Measurements from ENCODE around the gene GJD2.

GJD2 gene

GRCh38 chr15:34754674-34755418, at the start of gene GJD2:
TSS of gene GJD2 (minus strand) at chr15:34754998. CDS start at chr15:34754488, 510 bp downstream.
- DNase-seq (ENCODE audit: extremely low spot score, insufficient read length, low read depth), result no peak

GRCh38 chr15:34804113-34804512, 49.3 kb upstream of the GJD2 start:
- FAIRE-seq, result no peak
- DNase-seq (ENCODE audit: extremely low spot score, insufficient read length, low read depth), result no peak

More at GRCh38 chr15:34754674-34755418, at the start of gene GJD2:
- FAIRE-seq, result no peak

- no peak for DNase-seq (ENCODE audit: extremely low spot score, insufficient read length, low read depth)
- FAIRE-seq, result no peak
Observed at GRCh38 chr15:34802803-34803750, 48.3 kb upstream of the GJD2 start.

- no peak for FAIRE-seq
- DNase-seq (ENCODE audit: extremely low spot score, insufficient read length, low read depth), result no peak
Observed at GRCh38 chr15:34802371-34802770, 47.6 kb upstream of the GJD2 start.

GRCh38 chr15:34799149-34800101, 44.6 kb upstream of the GJD2 start:
- DNase-seq (ENCODE audit: extremely low spot score, insufficient read length, low read depth) (no peak), FAIRE-seq (no peak)

- FAIRE-seq (no peak), DNase-seq (ENCODE audit: extremely low spot score, insufficient read length, low read depth) (no peak)
Observed at GRCh38 chr15:34796847-34797435, 42.1 kb upstream of the GJD2 start.

GRCh38 chr15:34795267-34796081, 40.7 kb upstream of the GJD2 start, which contains the start of gene ACTC1:
TSS of gene ACTC1 (minus strand) at chr15:34795549. CDS start at chr15:34794808, 741 bp downstream.
- FAIRE-seq (no peak), DNase-seq (ENCODE audit: extremely low spot score, insufficient read length, low read depth) (no peak)

GRCh38 chr15:34794590-34795206, 39.9 kb upstream of the GJD2 start:
- FAIRE-seq, result no peak

GRCh38 chr15:34793901-34794300, 39.1 kb upstream of the GJD2 start:
- DNase-seq (ENCODE audit: extremely low spot score, insufficient read length, low read depth), result no peak
- FAIRE-seq, result no peak

More at GRCh38 chr15:34794590-34795206, 39.9 kb upstream of the GJD2 start:
- no peak for DNase-seq (ENCODE audit: extremely low spot score, insufficient read length, low read depth)

- no peak for FAIRE-seq
- no peak for DNase-seq (ENCODE audit: extremely low spot score, insufficient read length, low read depth)
Observed at GRCh38 chr15:34793071-34793470, 38.3 kb upstream of the GJD2 start.

GRCh38 chr15:34791701-34792100, 36.9 kb upstream of the GJD2 start:
- DNase-seq (ENCODE audit: extremely low spot score, insufficient read length, low read depth) (no peak), FAIRE-seq (no peak)

GRCh38 chr15:34790121-34790520, 35.3 kb upstream of the GJD2 start:
- FAIRE-seq (no peak), DNase-seq (ENCODE audit: extremely low spot score, insufficient read length, low read depth) (no peak)

- DNase-seq (ENCODE audit: extremely low spot score, insufficient read length, low read depth) (no peak), FAIRE-seq (no peak)
Observed at GRCh38 chr15:34789326-34789725, 34.5 kb upstream of the GJD2 start.

- FAIRE-seq (no peak), DNase-seq (ENCODE audit: extremely low spot score, insufficient read length, low read depth) (no peak)
Observed at GRCh38 chr15:34786206-34786605, 31.4 kb upstream of the GJD2 start.

GRCh38 chr15:34783991-34784390, 29.2 kb upstream of the GJD2 start:
- DNase-seq (ENCODE audit: extremely low spot score, insufficient read length, low read depth) (no peak), FAIRE-seq (no peak)

GRCh38 chr15:34783431-34783830, 28.6 kb upstream of the GJD2 start:
- DNase-seq (ENCODE audit: extremely low spot score, insufficient read length, low read depth) (no peak), FAIRE-seq (no peak)

- no peak for FAIRE-seq
- DNase-seq (ENCODE audit: extremely low spot score, insufficient read length, low read depth), result no peak
Observed at GRCh38 chr15:34782901-34783300, 28.1 kb upstream of the GJD2 start.

GRCh38 chr15:34780725-34781124, 25.9 kb upstream of the GJD2 start:
- DNase-seq (ENCODE audit: extremely low spot score, insufficient read length, low read depth), result no peak
- FAIRE-seq, result no peak
